Fibroblast of lung (primary cell): Measurements from ENCODE around the gene VSIR. TPM values are rescaled to one million over a fixed set of nuclear protein-coding genes. Genes with fewer than 3 reads are reported as not detected.

Source experiments
- DNase-seq, 2 donors: peaks; one replicate each; pipeline versions ENCODE4 v3.0.0 to v3.0.0-alpha.2; 2010; ENCODE audit warnings: low read depth in 2 of 2
- H2AFZ ChIP-seq: 2 replicates; pipeline ENCODE4 v1.5.1; 2012; ENCODE audit warnings: low read length, control low read depth, inconsistent platforms
- H3K27ac ChIP-seq: 2 replicates; pipeline ENCODE4 v1.5.1; 2011; ENCODE audit warnings: low read length, control low read depth; ENCODE audit not compliant: insufficient read depth
- H3K27me3 ChIP-seq: 2 replicates; pipeline ENCODE4 v1.5.1; 2011; ENCODE audit warnings: mild to moderate bottlenecking, low read length; ENCODE audit not compliant: control insufficient read depth, insufficient read depth
- H3K36me3 ChIP-seq: 2 replicates; pipeline ENCODE4 v1.5.1; 2011; ENCODE audit warnings: low read length; ENCODE audit not compliant: control insufficient read depth, insufficient read depth
- H3K4me1 ChIP-seq: 2 replicates; pipeline ENCODE4 v1.5.1; 2011; ENCODE audit warnings: low read length; ENCODE audit not compliant: control insufficient read depth, insufficient read depth; ENCODE audit errors: extremely low read depth
- H3K4me2 ChIP-seq: 2 replicates; pipeline ENCODE4 v1.5.1; 2011; ENCODE audit warnings: low read length, control low read depth; ENCODE audit not compliant: insufficient read depth; ENCODE audit errors: extremely low read depth
- H3K4me3 ChIP-seq, 4 experiments: fragments of 200-600 bp in 1 of 4; sonication (generic) in 1 of 4; replicated peaks in 1 of 4; 2 replicates each; pipeline ENCODE4 v1.5.1; 2011 to 2016; ENCODE audit warnings: low read length in 4 of 4, low read depth in 3 of 4, mild to moderate bottlenecking in 3 of 4, control low read depth in 2 of 4, inconsistent platforms in 1 of 4, mixed read lengths in 1 of 4; ENCODE audit not compliant: insufficient read depth in 1 of 4; ENCODE audit errors: control extremely low read depth in 1 of 4
- H3K79me2 ChIP-seq: 2 replicates; pipeline ENCODE4 v1.5.1; 2012; ENCODE audit warnings: mild to moderate bottlenecking, low read length, inconsistent platforms; ENCODE audit not compliant: control insufficient read depth, insufficient read depth
- H3K9ac ChIP-seq: 2 replicates; pipeline ENCODE4 v1.5.1; 2011; ENCODE audit warnings: mild to moderate bottlenecking, low read length, control low read depth; ENCODE audit not compliant: insufficient read depth
- H3K9me3 ChIP-seq: 2 replicates; pipeline ENCODE4 v1.5.1; 2012; ENCODE audit warnings: low read depth, low read length; ENCODE audit not compliant: control insufficient read depth, insufficient read depth
- H4K20me1 ChIP-seq: 2 replicates; pipeline ENCODE4 v1.5.1; 2011; ENCODE audit warnings: low read length; ENCODE audit not compliant: control insufficient read depth, insufficient read depth; ENCODE audit errors: extremely low read depth
- EZH2 ChIP-seq: IDR thresholded peaks from 2 replicates; pipeline ENCODE4 v1.5.1; 2012; ENCODE audit warnings: low read length, control low read depth, mild to moderate bottlenecking; ENCODE audit errors: missing control alignments
- polyA plus RNA-seq, 2 donors: library from polyadenylated mRNA; depleted of rRNA in 1 of 2; stranded (reverse) in 1 of 2; unstranded in 1 of 2; fragments of >200 nt; gene quantifications; 2 replicates each; pipeline ENCODE4 v1.2.1, GENCODE V29; 2011 to 2012; ENCODE audit warnings: missing spikeins in 1 of 2
- total RNA-seq: library from RNA; depleted of rRNA; stranded (reverse); fragments of >200 nt; gene quantifications from 2 replicates; pipeline ENCODE4 v1.2.1, GENCODE V29; 2014
- TF ChIP-seq, protein P1 (sequence below), 2 donors: IDR thresholded peaks in 1 of 2; conservative IDR thresholded peaks in 1 of 2; 1 replicate in 1 of 2; 2 replicates in 1 of 2; pipeline ENCODE4 v1.5.1; 2011 to 2012; ENCODE audit warnings: low read length in 2 of 2, control low read depth in 1 of 2, inconsistent platforms in 1 of 2, low read depth in 1 of 2, mild to moderate bottlenecking in 1 of 2

The VSIR gene
- total and polyA plus RNA-seq, 2 donors (not counting 1 experiment from before 2014, with no cell fraction given) = 39.9 to 44.1 TPM

DNA sequence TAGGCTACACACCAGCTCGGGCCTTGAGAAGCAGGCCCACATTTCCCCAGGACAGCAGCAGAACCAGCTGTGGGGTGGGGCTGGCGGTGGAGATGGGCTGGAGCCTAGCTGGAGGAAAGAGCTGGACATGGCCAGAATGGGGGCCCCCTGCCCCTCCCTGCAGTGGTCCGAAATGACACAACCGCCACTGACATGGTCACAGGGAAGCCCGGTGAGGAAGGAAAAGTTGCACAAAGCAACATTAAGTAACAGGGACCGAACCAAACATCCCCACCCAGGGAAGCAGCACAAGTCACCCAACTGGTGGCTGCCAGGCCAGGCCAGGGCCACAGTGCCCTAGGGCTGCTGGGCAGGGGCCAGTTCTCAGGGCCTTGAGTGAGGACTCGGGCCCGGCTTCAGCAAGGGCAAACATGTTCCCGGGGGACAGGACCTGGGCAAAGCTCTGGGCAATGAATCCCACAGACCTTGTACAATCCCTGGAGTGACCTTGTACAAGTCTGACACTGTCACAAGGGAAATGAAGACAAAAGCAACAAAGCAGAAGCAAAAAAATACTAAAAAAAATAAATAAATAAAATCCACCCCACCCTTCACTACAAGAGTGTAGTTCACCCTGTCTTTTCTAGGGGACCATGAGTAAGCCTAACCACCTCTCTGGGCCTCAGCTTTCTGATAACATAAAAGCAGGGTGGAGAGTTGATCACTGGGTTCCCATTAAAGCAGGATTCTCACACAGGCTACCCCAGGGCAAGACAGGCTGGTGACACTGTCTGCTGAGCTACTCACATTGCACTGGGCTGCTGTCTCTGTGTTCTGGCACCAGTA is 44.7 kb upstream of the VSIR start:
- Histone ChIP-seq H3K4me2 (no peak overlapping the region), H3K4me3 (no peak overlapping the region), H2AFZ (no peak overlapping the region), H3K9me3 (no peaks in the 10 kb centered on the region), H3K79me2 (no peaks in the 10 kb centered on the region), H4K20me1 (no peaks in the 10 kb centered on the region), H3K9ac (no peak overlapping the region), H3K27me3 (no peaks in the 10 kb centered on the region), H3K27ac (no peak overlapping the region), H3K4me1 (no peaks in the 10 kb centered on the region), H3K36me3 (peaks cover 37% of the 10 kb centered on the region)
- no peak for DNase-seq
- TF ChIP-seq EZH2 = no peak
- TF ChIP-seq, protein P1, sequence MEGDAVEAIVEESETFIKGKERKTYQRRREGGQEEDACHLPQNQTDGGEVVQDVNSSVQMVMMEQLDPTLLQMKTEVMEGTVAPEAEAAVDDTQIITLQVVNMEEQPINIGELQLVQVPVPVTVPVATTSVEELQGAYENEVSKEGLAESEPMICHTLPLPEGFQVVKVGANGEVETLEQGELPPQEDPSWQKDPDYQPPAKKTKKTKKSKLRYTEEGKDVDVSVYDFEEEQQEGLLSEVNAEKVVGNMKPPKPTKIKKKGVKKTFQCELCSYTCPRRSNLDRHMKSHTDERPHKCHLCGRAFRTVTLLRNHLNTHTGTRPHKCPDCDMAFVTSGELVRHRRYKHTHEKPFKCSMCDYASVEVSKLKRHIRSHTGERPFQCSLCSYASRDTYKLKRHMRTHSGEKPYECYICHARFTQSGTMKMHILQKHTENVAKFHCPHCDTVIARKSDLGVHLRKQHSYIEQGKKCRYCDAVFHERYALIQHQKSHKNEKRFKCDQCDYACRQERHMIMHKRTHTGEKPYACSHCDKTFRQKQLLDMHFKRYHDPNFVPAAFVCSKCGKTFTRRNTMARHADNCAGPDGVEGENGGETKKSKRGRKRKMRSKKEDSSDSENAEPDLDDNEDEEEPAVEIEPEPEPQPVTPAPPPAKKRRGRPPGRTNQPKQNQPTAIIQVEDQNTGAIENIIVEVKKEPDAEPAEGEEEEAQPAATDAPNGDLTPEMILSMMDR (conservative IDR thresholded peaks at IDR 0.05 in 1 of 2, IDR thresholded peaks at IDR 0.05 in 1 of 2; ENCODE audit: low read depth in 1 of 2, low read length in 2 of 2) = no peak

DNA sequence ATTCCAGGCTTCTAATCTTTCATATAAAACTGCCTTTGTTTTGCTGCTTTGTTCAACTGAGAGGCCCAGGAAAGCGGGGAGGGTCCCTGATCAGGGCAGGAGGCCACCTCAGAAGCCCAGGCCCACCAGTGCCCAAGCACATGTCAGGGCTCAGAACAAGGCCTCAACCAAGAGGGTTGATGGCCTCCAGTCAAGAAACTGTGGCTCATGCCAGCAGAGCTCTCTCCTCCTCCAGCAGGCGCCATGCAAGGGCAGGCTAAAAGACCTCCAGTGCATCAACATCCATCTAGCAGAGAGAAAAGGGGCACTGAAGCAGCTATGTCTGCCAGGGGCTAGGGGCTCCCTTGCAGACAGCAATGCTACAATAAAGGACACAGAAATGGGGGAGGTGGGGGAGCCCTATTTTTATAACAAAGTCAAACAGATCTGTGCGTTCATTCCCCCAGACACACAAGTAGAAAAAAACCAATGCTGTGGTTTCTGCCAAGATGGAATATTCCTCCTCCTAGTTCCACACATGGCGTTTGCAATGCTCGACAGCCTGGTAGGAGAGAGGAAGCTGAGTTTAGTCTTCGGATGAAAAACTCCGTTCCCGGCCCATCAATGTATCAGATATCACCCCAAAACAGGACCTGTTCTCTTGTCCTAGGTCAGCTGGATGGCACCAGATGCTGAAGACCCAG is 43.8 kb upstream of the VSIR start:
- Histone ChIP-seq H3K27me3 (no peaks in the 10 kb centered on the region), H3K4me1 (no peaks in the 10 kb centered on the region), H3K4me2 (no peak overlapping the region), H3K27ac (no peak overlapping the region), H3K9me3 (no peaks in the 10 kb centered on the region), H3K9ac (no peak overlapping the region), H2AFZ (no peak overlapping the region), H3K36me3 (peaks cover 36% of the 10 kb centered on the region), H3K79me2 (no peaks in the 10 kb centered on the region), H4K20me1 (no peaks in the 10 kb centered on the region), H3K4me3 (no peak overlapping the region)
- TF ChIP-seq, protein P1 (conservative IDR thresholded peaks at IDR 0.05 in 1 of 2, IDR thresholded peaks at IDR 0.05 in 1 of 2; ENCODE audit: low read depth in 1 of 2, low read length in 2 of 2) = no peak
- no peak for TF ChIP-seq EZH2
- DNase-seq = no peak

DNA sequence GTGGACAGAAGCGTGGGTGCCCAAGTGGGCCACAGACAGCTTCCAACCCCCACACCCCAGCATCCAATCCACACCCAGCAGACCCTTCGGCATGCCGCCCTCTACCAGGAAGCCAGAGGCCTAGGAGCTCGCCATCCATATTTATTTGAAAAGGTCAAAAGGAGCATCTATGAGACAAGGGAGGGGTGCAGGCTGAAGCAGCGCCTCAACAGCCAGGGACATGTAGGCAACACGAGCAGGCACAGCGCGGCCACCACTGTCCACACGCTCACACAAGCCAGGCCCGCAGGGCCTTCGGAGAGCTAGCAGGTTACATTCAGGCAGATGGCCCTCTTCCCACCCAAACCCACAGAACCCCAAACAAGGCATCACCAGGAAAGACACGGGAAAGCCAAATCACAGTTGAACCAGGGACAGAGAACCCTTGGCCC is 43.1 kb upstream of the VSIR start:
- Histone ChIP-seq H3K27ac (no peak overlapping the region), H4K20me1 (no peaks in the 10 kb centered on the region)

More for the DNA sequence above, 43.1 kb upstream of the VSIR start:
- H3K27me3 ChIP-seq = no peaks in the 10 kb centered on the region
- H3K4me3 ChIP-seq = no peak overlapping the region
- no peak overlapping the region for H2AFZ ChIP-seq
- H3K36me3 ChIP-seq = peaks cover 31% of the 10 kb centered on the region
- no peaks in the 10 kb centered on the region for H3K79me2 ChIP-seq
- TF ChIP-seq, protein P1 (conservative IDR thresholded peaks at IDR 0.05 in 1 of 2, IDR thresholded peaks at IDR 0.05 in 1 of 2; ENCODE audit: low read depth in 1 of 2, low read length in 2 of 2) = no peak
- no peak for TF ChIP-seq EZH2
- H3K4me2 ChIP-seq = no peak overlapping the region
- no peaks in the 10 kb centered on the region for H3K9me3 ChIP-seq
- no peak for DNase-seq
- no peak overlapping the region for H3K9ac ChIP-seq
- H3K4me1 ChIP-seq = no peaks in the 10 kb centered on the region
